ENCODE results near the gene ENTPD1. TPM values are rescaled to one million over a fixed set of nuclear protein-coding genes. Genes with fewer than 3 reads are reported as not detected.
"Not testable (repeated sequence)": the region's sequence is repeated elsewhere in the genome, so short reads cannot be mapped to it uniquely, and the experiment has no call there.

The ENTPD1 gene
- total and polyA plus RNA-seq, 12 donors: 4.5 to 35.2 (median 18.3) TPM

- H3K27me3 ChIP-seq: no peaks in the 10 kb centered on the region
- no peaks in the 10 kb centered on the region for H3K4me1 ChIP-seq (replicated peaks in 1 of 2)
- H3K36me3 ChIP-seq (replicated peaks in 1 of 2): peaks cover 0 to 22% of the 10 kb centered on the region in 2 donors
- 37 to 98% (median 71%) methylated on average over 2 of the region's 2 CpGs for WGBS, 4 donors
- H3K9me3 ChIP-seq (replicated peaks in 1 of 3): no peaks in the 10 kb centered on the region
- TF ChIP-seq CTCF (IDR thresholded peaks at IDR 0.05) (no peak), POLR2A (IDR thresholded peaks at IDR 0.05) (no peak)
- DNase-seq: no peak
- no peak overlapping the region for H3K27ac ChIP-seq
- no peak overlapping the region for H3K4me3 ChIP-seq
- intact Hi-C loops (cut with DNase I): no loop called here
Observed at GRCh38 chr10:95872158-95872711, 116.3 kb downstream of the ENTPD1 start.

GRCh38 chr10:95873139-95873538 lies 117.2 kb downstream of the ENTPD1 start:
- no peak for DNase-seq
- no peaks in the 10 kb centered on the region for H3K9me3 ChIP-seq (replicated peaks in 1 of 3)
- H3K36me3 ChIP-seq (replicated peaks in 1 of 2): peaks cover 0 to 16% of the 10 kb centered on the region in 2 donors
- H3K27ac ChIP-seq: no peak overlapping the region
- H3K4me3 ChIP-seq: no peak overlapping the region
- 95 to 100% (median 97%) methylated on average over 2 of the region's 2 CpGs for WGBS, 4 donors
- H3K27me3 ChIP-seq: no peaks in the 10 kb centered on the region
- H3K4me1 ChIP-seq (replicated peaks in 1 of 2): no peaks in the 10 kb centered on the region
- TF ChIP-seq CTCF (IDR thresholded peaks at IDR 0.05) (no peak), POLR2A (IDR thresholded peaks at IDR 0.05) (no peak)
- intact Hi-C loops (cut with DNase I): no loop called here

- Histone ChIP-seq H3K27ac (no peak overlapping the region), H3K36me3 (replicated peaks in 1 of 2) (peaks cover 0 to 16% of the 10 kb centered on the region in 2 donors), H3K4me1 (replicated peaks in 1 of 2) (no peaks in the 10 kb centered on the region), H3K9me3 (replicated peaks in 1 of 3) (no peaks in the 10 kb centered on the region), H3K4me3 (no peak overlapping the region), H3K27me3 (no peaks in the 10 kb centered on the region)
- TF ChIP-seq POLR2A (IDR thresholded peaks at IDR 0.05): no peak
- TF ChIP-seq CTCF (IDR thresholded peaks at IDR 0.05): no peak
- intact Hi-C loops (cut with DNase I): no loop called here
- DNase-seq: no peak
- WGBS, 4 donors: 92 to 95% (median 94%) methylated on average over 4 of the region's 4 CpGs
Observed at GRCh38 chr10:95873651-95874050, 117.7 kb downstream of the ENTPD1 start.

GRCh38 chr10:95874783-95875182 lies 118.8 kb downstream of the ENTPD1 start:
- H3K36me3 ChIP-seq (replicated peaks in 1 of 2): peaks cover 0 to 16% of the 10 kb centered on the region in 2 donors
- intact Hi-C loops (cut with DNase I); H3K9me3 ChIP-seq (replicated peaks in 1 of 3); H3K4me1 ChIP-seq (replicated peaks in 1 of 2); DNase-seq; H3K27me3 ChIP-seq; H3K27ac ChIP-seq; H3K4me3 ChIP-seq: not testable (repeated sequence)

- H3K4me1 ChIP-seq (replicated peaks in 1 of 2): peaks cover 12 to 13% of the 10 kb centered on the region in 2 donors
- H3K27me3 ChIP-seq: no peaks in the 10 kb centered on the region
- H3K9me3 ChIP-seq (replicated peaks in 1 of 3): no peaks in the 10 kb centered on the region
- intact Hi-C loops (cut with DNase I): no loop called here
- DNase-seq: no peak
- 94 to 100% (median 100%) methylated on average over 1 of the region's 1 CpG for WGBS, 4 donors
- H3K27ac ChIP-seq: no peak overlapping the region
- peaks cover 0 to 10% of the 10 kb centered on the region in 2 donors for H3K36me3 ChIP-seq (replicated peaks in 1 of 2)
- no peak overlapping the region for H3K4me3 ChIP-seq
- no peak for TF ChIP-seq POLR2A (IDR thresholded peaks at IDR 0.05)
- no peak for TF ChIP-seq CTCF (IDR thresholded peaks at IDR 0.05)
Observed at GRCh38 chr10:95876756-95877155, 120.8 kb downstream of the ENTPD1 start.

All from adrenal gland (tissue), 12 donors.